ENCODE results near the gene POR.
"Not testable (repeated sequence)": the region's sequence is repeated elsewhere in the genome, so short reads cannot be mapped to it uniquely, and the experiment has no call there.

The POR gene

GRCh38 chr7:75994388-75995051 lies 79.6 kb downstream of the POR start, which contains the start of gene TMEM120A:
Gene TMEM120A, minus strand, starts transcription at chr7:75994595. Its CDS starts 25 bp downstream, at chr7:75994570.
- DNase-seq: peak; percentile 95

GRCh38 chr7:75995052-75995471 lies 80.1 kb downstream of the POR start:
- DNase-seq: no peak

- DNase-seq: no peak
These were observed 81.0 kb downstream of the POR start for GRCh38 chr7:75995996-75996395.

- DNase-seq: no peak
These were observed 81.5 kb downstream of the POR start for GRCh38 chr7:75996476-75996875.

GRCh38 chr7:75998038-75998437 lies 83.1 kb downstream of the POR start:
- DNase-seq: no peak

- DNase-seq: no peak
These were observed 85.6 kb downstream of the POR start for GRCh38 chr7:76000566-76000965.

- no peak for DNase-seq
These were observed 87.2 kb downstream of the POR start for GRCh38 chr7:76002139-76002538.

GRCh38 chr7:76002822-76003221 lies 87.9 kb downstream of the POR start:
- no peak for DNase-seq

- DNase-seq: no peak
These were observed 88.4 kb downstream of the POR start for GRCh38 chr7:76003351-76003750.

GRCh38 chr7:76005004-76005403 lies 90.0 kb downstream of the POR start:
- not testable (repeated sequence) for DNase-seq

GRCh38 chr7:76008156-76008687 lies 93.3 kb downstream of the POR start:
- DNase-seq: no peak

GRCh38 chr7:76009672-76010600 lies 95.0 kb downstream of the POR start:
- DNase-seq: no peak

GRCh38 chr7:76011442-76011861 lies 96.5 kb downstream of the POR start:
- no peak for DNase-seq

- DNase-seq: no peak
These were observed 101.4 kb downstream of the POR start for GRCh38 chr7:76016191-76016947.

- DNase-seq: not testable (repeated sequence)
These were observed 103.6 kb downstream of the POR start for GRCh38 chr7:76018520-76018919.

GRCh38 chr7:76020031-76020714 lies 105.2 kb downstream of the POR start:
- DNase-seq: peak; percentile 67

GRCh38 chr7:76022026-76022780 lies 107.2 kb downstream of the POR start:
- DNase-seq: no peak

- no peak for DNase-seq
These were observed 108.0 kb downstream of the POR start for GRCh38 chr7:76023002-76023401.

- not testable (repeated sequence) for DNase-seq
These were observed 114.7 kb downstream of the POR start for GRCh38 chr7:76029682-76030081.

- no peak for DNase-seq
These were observed 117.0 kb downstream of the POR start for GRCh38 chr7:76031964-76032363.
